HG02981 (cell line): ENCODE measurements around the gene SHCBP1L.

Experiments used
- ATAC-seq: cut with Tn5 transposase; IDR thresholded peaks from one replicate; pipeline ENCODE4 v1.9.1; 2021; ENCODE audit warnings: mild to moderate bottlenecking, moderate library complexity; ENCODE audit not compliant: unreplicated experiment

Gene SHCBP1L

DNA sequence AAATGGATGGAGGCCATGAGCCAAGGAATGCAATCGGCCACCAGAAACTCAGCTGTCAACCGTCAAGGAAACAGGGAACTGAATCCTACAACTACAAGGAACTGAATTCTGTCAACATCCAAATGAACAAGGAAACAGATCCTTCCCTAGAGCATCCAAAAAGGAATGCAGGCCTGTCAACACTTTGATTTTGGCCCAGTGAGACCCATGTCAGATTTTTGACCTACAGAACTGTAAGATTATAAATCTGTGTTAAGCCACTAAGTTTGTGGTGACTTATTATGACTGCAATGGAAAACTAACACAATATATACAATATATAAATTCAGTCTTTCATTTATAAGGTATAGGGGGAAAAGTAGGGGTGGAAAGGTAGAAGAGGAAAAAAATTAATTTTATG is 55.3 kb downstream of the SHCBP1L start:
- no peak for ATAC-seq

DNA sequence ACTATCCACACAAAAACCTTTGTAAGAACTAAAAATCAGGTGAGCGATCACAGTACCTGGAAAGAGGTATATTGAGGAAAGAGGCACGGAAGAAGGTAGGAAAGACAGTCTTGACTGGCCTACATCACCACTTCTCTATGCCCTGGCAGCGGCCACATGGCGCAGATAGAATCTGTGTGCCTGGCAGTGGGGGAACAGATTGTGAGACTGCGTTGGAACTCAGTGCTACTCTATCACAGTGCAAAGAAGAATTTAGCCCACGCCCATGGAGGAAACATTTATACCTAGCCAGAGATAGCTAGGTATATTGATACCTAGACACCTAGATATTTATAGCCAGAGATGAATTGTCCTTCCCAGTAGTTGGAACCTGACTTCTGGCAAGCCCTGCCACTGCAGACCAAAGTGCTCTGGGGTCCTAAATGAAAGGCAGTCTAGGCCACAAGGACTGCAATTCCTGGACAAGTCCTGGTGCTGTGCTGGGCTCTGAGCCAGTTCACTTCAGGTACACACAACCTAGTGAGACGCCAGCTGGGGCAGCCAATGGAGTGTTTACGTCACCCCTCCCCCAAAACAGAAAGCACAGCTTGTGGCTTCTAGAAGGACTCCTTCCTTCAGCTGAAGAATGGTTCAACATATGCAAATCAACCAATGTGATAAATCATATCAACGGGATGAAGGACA is 61.9 kb downstream of the SHCBP1L start:
- ATAC-seq: no peak

DNA sequence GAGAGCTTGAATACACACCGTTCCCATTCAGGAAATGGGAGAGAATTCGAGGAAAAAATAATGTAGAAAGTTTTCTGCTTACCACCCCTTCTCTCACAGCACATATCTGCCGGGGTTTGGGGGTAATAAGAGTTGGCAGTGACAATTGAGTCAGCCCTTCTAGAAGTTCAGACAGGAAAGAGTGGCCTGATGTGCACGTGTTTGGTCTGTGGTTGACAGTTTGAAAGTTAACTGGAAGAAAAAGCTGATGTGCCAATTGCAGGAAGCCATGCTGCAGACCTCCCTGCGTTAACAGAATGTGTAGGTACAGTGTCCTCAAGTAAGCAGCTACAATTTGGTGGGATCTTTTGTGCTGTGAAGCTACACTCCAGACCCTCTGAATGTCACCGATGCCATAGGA is 63.0 kb downstream of the SHCBP1L start:
- no peak for ATAC-seq

DNA sequence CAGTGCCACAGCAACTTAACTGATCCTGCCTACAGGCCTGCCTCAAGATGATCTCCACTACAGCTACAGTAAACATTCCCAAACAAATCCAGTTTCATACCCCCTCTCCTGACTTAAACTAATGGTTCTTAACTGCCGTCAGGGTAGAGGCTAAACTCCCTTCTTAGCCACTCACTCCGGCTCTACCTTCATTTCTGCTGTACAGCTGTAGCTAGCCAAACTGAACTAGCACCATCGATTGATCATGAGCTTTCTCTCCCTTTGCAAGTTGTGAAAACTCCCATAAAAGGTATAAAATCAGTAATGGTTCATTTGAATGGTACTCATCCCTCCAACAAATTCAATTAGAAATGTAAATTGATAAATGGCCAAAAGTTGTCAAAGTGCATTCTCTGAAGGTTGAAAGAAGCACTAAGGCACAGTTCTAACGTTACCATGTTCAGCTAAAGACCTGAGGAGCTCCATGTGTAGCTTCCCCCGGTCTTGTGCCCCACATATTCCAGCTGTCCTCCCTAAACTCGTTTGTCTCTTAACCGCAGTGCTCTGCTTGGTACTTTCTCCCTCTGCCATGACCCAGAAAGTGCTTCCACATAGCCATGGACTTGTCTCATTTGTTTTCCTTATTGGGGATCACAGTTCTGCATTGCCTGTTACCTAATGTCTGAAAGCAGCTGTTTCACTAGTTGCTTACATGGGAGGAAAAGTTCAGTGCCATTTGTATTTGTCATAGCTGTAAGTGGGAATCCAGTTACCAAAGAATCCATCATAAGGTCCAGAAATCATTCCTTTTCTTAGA is 64.0 kb downstream of the SHCBP1L start:
- no peak for ATAC-seq

DNA sequence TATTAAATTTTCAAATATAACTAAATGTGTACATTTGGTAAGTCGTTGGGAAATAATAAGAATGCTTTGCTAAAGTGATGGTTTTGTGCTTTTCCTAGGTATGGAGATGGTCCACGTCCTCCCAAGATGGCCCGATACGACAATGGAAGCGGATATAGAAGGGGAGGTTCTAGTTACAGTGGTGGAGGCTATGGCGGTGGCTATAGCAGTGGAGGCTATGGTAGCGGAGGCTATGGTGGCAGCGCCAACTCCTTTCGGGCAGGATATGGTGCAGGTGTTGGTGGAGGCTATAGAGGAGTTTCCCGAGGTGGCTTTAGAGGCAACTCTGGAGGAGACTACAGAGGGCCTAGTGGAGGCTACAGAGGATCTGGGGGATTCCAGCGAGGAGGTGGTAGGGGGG is 66.0 kb downstream of the SHCBP1L start:
- no peak for ATAC-seq

DNA sequence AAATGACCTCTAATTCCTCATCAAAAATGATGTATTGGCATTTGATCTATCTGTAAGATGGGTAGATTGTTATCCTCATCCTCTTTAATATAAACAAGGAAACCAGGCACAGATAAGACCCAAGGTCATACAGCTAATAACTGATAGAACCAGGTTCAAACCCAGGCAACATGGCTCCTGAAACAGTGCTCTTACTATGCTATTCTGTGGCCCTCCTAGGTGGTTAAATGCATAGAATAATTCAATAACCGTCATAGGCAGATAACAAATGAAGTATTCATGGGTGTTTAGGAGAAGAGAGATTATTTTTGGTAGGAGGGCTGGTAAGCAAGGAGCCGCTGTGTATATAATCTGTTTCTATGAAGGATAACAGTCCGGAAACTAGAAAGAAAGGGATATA is 67.4 kb downstream of the SHCBP1L start:
- ATAC-seq: no peak

DNA sequence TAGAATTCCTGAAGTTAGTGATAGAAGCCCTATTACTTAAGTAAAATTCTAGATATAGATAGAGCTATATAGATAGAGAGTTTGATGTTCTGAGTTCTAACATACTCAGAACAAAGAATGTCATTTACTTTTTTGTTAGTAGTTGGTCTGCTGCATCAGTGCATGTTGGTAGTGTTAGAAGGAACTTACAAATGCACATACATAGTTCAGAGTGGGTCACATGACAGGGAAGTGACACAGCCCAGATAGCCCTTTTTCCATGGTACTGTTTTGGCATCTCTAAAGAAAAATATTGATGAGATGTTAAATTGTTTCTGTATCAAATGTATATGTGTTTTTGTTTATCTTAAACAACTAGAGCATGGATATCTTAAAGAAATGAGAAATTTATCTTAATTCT is 68.1 kb downstream of the SHCBP1L start:
- no peak for ATAC-seq

DNA sequence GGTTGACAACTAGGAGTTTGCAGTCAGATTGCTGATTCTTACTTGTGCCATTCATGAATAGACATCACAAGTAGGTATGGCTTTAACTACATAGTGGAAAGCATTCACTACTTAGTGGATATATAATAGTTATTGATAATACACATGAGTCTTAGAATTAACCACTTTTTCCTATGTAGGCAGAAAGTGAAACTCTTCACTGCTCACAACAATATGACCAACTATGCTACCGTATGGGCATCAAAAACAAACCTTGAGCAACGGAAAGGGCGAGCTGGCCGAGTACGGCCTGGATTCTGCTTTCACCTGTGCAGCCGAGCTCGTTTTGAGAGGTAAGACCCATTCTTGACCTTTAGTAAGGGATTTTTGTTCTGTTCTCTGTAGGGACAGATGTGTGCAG is 75.1 kb downstream of the SHCBP1L start:
- ATAC-seq: no peak

DNA sequence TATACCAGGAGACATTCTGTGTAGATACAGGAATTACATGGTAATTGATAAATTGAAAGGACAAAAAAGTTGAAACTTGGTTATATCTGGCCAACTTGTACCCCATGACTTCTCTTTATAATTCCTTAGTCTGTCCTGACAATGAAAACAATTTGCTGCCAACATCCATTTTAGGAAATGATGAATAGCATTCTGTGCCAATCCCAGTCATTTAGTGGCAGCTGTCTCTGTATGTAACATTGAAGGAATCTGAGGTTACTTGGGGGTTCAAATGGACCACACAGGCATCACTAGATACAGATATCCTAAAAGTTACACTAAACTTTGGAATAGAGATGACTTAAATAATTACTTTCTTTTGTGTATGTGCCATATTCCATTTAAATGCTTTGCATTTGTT is 75.6 kb downstream of the SHCBP1L start:
- ATAC-seq: no peak

DNA sequence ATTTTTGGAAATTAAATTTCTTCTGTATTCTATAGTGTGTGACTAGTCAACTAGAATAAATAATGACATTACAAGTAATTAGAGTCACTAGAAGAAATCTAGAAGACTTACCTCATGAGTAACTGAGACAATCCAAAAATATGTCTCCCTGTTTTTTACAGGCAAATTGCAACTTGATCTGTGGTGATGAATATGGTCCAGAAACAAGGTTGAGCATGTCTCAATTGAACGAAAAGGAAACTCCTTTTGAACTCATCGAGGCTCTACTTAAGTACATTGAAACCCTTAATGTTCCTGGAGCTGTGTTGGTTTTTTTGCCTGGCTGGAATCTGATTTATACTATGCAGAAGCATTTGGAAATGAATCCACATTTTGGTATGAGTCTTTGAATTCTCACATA is 77.1 kb downstream of the SHCBP1L start:
- no peak for ATAC-seq

DNA sequence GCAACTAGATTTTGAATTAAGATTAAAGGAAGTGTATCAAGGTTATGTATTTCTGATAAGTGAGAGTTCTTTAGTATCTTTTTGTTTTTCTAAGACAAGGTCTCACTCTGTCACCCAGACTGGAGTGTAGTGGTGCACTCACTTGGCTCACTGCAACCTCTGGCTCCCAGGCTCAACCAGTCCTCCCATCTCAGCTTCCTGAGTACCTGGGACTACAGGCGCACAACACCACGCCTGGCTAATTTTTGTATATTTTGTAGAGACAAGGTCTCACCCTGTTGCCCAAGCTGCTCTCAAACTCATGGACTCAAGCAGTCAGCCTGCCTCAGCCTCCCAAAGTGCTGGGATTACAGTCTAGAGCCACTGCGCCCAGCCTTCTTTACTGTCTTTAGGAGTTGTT is 80.1 kb downstream of the SHCBP1L start:
- no peak for ATAC-seq

DNA sequence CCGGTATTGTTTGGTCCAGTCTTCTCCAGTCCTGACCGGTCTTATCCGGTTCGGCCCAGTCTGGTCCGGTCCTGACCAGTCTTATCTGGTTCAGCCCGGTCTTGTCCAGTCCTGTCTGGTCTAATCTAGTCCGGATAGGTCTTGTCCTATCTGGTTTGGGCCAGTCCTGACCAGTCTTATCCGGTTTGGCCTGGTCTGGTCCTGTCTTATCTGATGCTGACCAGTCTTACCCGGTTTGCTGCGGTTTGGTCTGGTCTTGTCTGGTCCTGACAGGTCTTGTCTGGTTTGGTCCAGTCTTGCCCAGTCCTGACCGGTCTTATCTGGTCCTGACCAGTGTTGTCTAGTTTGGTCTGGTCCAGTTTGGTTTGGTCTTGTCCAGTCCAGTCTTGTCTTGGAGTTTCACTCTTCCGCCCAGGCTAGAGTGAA is 83.7 kb downstream of the SHCBP1L start:
- ATAC-seq: no peak

DNA sequence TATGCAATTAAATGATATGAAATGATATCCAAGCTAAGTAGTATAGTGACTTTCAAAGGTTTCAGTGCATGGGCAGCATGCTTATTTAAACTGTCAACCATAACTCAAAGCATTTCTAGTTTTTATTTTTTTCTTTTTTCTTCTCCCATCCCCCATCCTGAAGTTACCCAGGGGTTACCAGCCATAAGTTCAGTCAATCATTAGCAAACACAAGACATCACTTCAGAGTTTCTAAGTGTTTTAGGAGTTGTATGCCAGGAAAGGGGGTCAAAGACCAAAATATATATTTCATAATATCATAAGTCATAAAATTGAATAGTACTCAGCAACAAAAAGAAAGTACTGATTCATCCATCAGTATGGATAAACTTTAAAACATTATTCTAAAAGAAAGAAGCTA is 85.1 kb downstream of the SHCBP1L start:
- ATAC-seq: no peak

DNA sequence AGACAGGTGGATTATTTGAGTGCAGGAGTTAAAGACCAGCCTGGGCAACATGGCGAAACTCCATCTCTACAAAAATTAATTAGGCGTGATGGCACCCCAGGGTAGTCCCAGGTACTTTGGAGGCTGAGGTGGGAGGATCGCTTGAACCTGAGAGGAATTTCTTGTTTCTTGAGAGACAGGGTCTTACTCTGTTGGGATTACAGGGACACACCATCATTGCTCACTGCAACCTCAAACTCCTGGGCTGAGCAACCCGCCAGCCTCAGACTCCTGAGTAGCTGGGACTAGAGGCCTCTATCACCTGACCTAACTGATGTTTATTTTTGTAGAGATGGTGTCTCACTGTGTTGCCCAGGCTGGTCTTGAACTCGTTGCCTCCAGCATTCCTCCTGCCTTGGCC is 89.0 kb downstream of the SHCBP1L start:
- no peak for ATAC-seq

DNA sequence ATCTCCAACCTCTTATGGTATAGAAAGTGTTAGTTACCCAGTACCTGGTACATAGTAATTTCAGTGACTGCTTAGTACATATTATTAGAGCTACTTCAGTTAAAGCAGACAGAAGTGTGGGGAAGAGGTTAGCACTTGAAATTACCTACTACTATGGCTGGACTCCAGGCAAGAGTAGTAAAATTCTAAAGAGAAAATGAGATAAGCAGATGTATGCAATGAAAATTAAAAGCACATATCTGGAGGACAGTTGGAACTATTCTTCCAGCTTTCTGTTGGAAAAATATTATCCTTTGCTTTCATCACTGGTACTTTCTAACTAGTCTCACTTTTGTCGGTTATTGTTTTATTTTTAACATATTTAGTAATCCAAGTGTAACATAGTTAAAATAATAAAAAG is 90.1 kb downstream of the SHCBP1L start:
- ATAC-seq: no peak

DNA sequence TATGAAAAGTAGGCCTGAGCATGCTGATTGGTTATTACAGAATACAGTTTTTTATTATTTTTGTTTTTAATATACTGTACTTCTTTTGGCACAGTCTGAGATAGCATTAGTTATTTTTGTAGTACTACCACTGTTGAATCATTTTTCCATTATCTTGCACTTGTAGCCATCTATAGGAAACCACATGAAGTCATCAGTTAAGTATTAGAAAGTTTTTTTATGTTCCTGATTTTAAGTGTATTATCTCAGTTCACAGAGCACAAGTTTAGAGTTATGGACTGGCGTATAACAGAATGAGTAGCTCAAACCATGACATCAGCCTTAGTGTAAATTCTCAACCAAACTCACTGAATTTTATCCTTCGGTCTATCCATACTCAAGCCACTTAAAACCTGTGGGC is 91.0 kb downstream of the SHCBP1L start:
- no peak for ATAC-seq

DNA sequence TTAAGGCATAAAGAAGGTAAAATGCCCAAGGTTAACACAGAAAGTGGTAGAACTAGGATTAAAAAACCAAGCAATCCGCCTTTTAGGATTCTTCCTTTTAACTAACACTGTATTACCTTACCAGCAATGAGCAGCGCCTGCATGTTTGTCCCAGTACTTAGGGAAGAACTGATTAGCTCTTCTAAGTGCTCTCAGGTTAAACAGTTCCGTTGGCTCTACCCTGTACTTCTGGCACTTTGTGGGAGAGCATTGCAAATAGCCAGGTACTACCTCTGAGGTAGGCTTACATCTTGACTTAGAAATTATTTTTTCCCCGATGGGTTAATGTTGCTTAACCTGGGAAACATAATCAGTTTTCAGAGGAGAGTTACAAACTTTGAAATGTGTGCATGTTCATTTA is 92.3 kb downstream of the SHCBP1L start:
- ATAC-seq: no peak

DNA sequence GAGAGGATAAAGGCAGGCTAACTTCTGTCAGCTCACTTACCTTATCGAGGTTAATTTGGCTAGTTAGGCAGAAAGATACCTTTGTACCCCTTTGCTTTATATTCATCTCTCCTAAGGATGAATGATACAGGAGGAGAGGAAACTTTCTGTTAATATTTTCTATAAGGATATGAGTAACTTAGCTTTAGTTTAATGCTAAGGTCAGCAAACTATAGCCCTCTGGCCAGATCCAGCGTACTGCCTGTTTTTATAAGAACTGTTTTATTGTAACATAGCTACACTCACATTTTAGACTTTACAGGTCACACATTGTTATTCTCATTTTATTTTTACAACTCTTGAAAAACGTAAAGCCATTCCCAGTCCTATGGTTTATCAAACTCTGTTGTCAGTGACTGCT is 95.8 kb downstream of the SHCBP1L start:
- ATAC-seq: no peak

DNA sequence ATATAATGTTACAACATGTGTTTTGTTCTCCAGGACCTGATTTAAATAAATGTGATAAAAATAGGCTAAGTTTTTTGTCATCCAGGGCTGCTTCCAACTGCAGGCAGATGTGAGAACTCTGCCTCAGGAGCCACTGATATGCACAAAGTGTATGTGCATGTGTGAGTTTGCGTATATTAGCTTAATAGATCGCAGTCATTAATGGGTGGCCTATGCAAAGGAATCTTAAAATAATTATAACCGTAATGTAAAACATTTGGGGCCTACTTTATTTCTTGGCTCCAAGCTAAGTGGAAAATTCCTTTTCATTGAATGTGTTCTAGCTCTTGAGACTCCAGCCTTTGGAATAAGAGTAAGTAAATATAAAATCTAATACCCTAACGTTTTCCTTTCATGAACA is 97.1 kb downstream of the SHCBP1L start:
- no peak for ATAC-seq

DNA sequence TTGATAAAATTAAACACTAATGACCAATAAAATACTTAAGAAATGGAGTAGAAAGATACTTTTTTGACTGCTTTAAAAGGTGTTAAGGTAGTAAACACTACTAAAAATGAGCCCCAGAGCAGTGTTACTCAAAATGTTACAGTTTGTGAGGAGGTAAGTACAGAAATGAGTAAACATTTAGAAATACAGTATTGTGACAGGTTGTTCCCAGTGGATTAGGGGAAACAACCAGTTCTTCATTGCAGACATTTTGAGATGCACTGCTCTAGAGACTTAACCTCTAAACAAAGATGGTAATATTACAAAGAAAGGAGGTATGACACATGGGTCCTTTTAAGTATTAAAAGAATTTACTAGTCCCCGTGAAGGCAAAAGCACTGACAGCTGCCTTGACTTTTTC is 101.1 kb downstream of the SHCBP1L start:
- no peak for ATAC-seq

DNA sequence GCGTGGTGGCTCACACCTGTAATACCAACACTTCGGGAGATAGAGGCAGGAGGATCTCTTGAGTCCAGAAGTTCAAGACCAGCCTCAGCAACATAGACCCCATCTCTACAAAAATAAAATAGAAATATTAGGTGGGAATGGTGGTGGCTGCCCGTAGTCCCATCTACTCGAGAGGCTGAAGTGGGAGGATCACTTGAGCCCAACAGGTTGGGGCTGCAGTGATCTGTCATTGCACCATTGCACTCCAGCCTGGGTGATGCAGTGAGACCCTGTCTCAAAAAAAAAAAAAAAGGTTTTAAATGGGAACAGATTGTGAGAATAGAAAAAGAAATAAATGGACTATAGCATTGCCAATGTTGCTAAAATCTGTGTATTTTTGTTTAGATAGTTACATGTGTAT is 102.6 kb downstream of the SHCBP1L start:
- ATAC-seq: no peak
